HEK293 (cell line): ENCODE measurements around the gene DIP2B.

Experiments
- CTCF ChIA-PET: fragments of 350-600 bp; formaldehyde crosslinking; extraction: SDS; loops from one replicate; lab custom pipeline; 2021; ENCODE audit warnings: antibody characterized with exemption; lab: Yijun Ruan, JAX
- POLR2A ChIA-PET: fragments of 300-600 bp; formaldehyde crosslinking; extraction: SDS; loops from one replicate; lab custom pipeline; 2020; ENCODE audit warnings: antibody characterized with exemption, inconsistent platforms; lab: Yijun Ruan, JAX
- H3K27ac ChIP-seq: fragments of 200-500 bp; sonication (Bioruptor generic); 2 replicates; pipeline ENCODE4 v1.5.1; 2014; ENCODE audit warnings: low read depth, low read length, control low read depth, inconsistent platforms; ENCODE audit errors: extremely low read depth
- H3K36me3 ChIP-seq, 2 experiments: fragments of 200-500 bp in 1 of 2; sonication (Bioruptor generic) in 1 of 2; 1 replicate in 1 of 2; 2 replicates in 1 of 2; pipeline ENCODE4 v1.5.1; 2014 to 2017; ENCODE audit warnings: inconsistent platforms in 2 of 2, low read length in 2 of 2; ENCODE audit not compliant: control insufficient read depth in 2 of 2, insufficient read depth in 1 of 2
- H3K4me1 ChIP-seq: fragments of 200-500 bp; sonication (Bioruptor generic); 2 replicates; pipeline ENCODE4 v1.5.1; 2014; ENCODE audit warnings: mild to moderate bottlenecking, low read length, inconsistent platforms; ENCODE audit not compliant: control insufficient read depth, insufficient read depth
- H3K4me3 ChIP-seq: 2 replicates; pipeline ENCODE4 v1.5.1; 2011; ENCODE audit warnings: low read depth, mild to moderate bottlenecking, control low read depth, low read length, moderate library complexity
- H3K9me3 ChIP-seq: fragments of 200-500 bp; sonication (Bioruptor generic); 2 replicates; pipeline ENCODE4 v1.5.1; 2014; ENCODE audit warnings: low read depth, low read length, inconsistent platforms; ENCODE audit not compliant: control insufficient read depth, insufficient read depth
- AEBP2 ChIP-seq: fragments of 450-650 bp; formaldehyde crosslinking; IDR thresholded peaks from 2 replicates; pipeline ENCODE4 v1.5.1; 2016; ENCODE audit warnings: missing biosample characterization, missing genetic modification characterization, borderline replicate concordance
- BCL11A ChIP-seq: fragments of 450-650 bp; formaldehyde crosslinking; IDR thresholded peaks from 2 replicates; pipeline ENCODE4 v1.5.1; 2016; ENCODE audit warnings: low read depth, missing biosample characterization, missing genetic modification characterization
- GFI1B ChIP-seq: fragments of 450-650 bp; formaldehyde crosslinking; IDR thresholded peaks from 2 replicates; pipeline ENCODE4 v1.5.1; 2016; ENCODE audit warnings: missing biosample characterization, missing genetic modification characterization
- KLF1 ChIP-seq: fragments of 450-650 bp; formaldehyde crosslinking; IDR thresholded peaks from 2 replicates; pipeline ENCODE4 v1.5.1; 2016; ENCODE audit warnings: missing biosample characterization, missing genetic modification characterization
- MZF1 ChIP-seq: fragments of 450-650 bp; formaldehyde crosslinking; IDR thresholded peaks from 2 replicates; pipeline ENCODE4 v1.5.1; 2017; ENCODE audit warnings: missing biosample characterization, missing genetic modification characterization, borderline replicate concordance
- PRDM1 ChIP-seq: fragments of 450-650 bp; formaldehyde crosslinking; IDR thresholded peaks from 2 replicates; pipeline ENCODE4; 2016; ENCODE audit warnings: missing biosample characterization, missing genetic modification characterization
- REST ChIP-seq: fragments of 450-650 bp; formaldehyde crosslinking; IDR thresholded peaks from 2 replicates; pipeline ENCODE4 v1.5.1; 2016; ENCODE audit warnings: missing biosample characterization, missing genetic modification characterization
- SP7 ChIP-seq: fragments of 450-650 bp; formaldehyde crosslinking; IDR thresholded peaks from 2 replicates; pipeline ENCODE4 v1.5.1; 2016; ENCODE audit warnings: missing biosample characterization, missing genetic modification characterization
- YY1 ChIP-seq: fragments of 450-650 bp; formaldehyde crosslinking; IDR thresholded peaks from 2 replicates; pipeline ENCODE4 v1.5.1; 2018; ENCODE audit warnings: missing biosample characterization, missing genetic modification characterization
- ZBTB20 ChIP-seq: fragments of 450-650 bp; formaldehyde crosslinking; IDR thresholded peaks from 2 replicates; pipeline ENCODE4 v1.5.1; 2016; ENCODE audit warnings: missing biosample characterization, missing genetic modification characterization
- ZFHX2 ChIP-seq: fragments of 450-650 bp; formaldehyde crosslinking; conservative IDR thresholded peaks from 2 replicates; pipeline ENCODE4 v1.5.1; 2016; ENCODE audit warnings: missing biosample characterization, missing genetic modification characterization
- ZIC2 ChIP-seq: fragments of 450-650 bp; formaldehyde crosslinking; IDR thresholded peaks from 2 replicates; pipeline ENCODE4 v1.5.1; 2016; ENCODE audit warnings: missing biosample characterization, missing genetic modification characterization
- ZNF133 ChIP-seq: fragments of 450-650 bp; formaldehyde crosslinking; IDR thresholded peaks from 2 replicates; pipeline ENCODE4 v1.5.1; 2016; ENCODE audit warnings: missing biosample characterization, missing genetic modification characterization
- ZNF138 ChIP-seq: fragments of 450-650 bp; formaldehyde crosslinking; IDR thresholded peaks from 2 replicates; pipeline ENCODE4 v1.5.1; 2016; ENCODE audit warnings: missing biosample characterization, missing genetic modification characterization, borderline replicate concordance
- ZNF169 ChIP-seq: fragments of 450-650 bp; formaldehyde crosslinking; IDR thresholded peaks from 2 replicates; pipeline ENCODE4 v1.5.1; 2016; ENCODE audit warnings: missing biosample characterization, missing genetic modification characterization
- ZNF175 ChIP-seq: fragments of 450-650 bp; formaldehyde crosslinking; IDR thresholded peaks from 2 replicates; pipeline ENCODE4 v1.5.1; 2016; ENCODE audit warnings: missing biosample characterization, missing genetic modification characterization
- ZNF2 ChIP-seq: fragments of 450-650 bp; formaldehyde crosslinking; IDR thresholded peaks from 2 replicates; pipeline ENCODE4 v1.5.1; 2016; ENCODE audit warnings: missing biosample characterization, missing genetic modification characterization
- ZNF202 ChIP-seq: fragments of 450-650 bp; formaldehyde crosslinking; IDR thresholded peaks from 2 replicates; pipeline ENCODE4 v1.5.1; 2016; ENCODE audit warnings: missing biosample characterization, missing genetic modification characterization, borderline replicate concordance
- ZNF292 ChIP-seq: fragments of 450-650 bp; formaldehyde crosslinking; IDR thresholded peaks from 2 replicates; pipeline ENCODE4 v1.5.1; 2016; ENCODE audit warnings: low read depth, missing biosample characterization, missing genetic modification characterization, borderline replicate concordance
- ZNF335 ChIP-seq: fragments of 450-650 bp; formaldehyde crosslinking; conservative IDR thresholded peaks from 2 replicates; pipeline ENCODE4 v1.5.1; 2016; ENCODE audit warnings: missing biosample characterization, missing genetic modification characterization
- ZNF350 ChIP-seq: fragments of 450-650 bp; formaldehyde crosslinking; IDR thresholded peaks from 2 replicates; pipeline ENCODE4 v1.5.0; 2017; ENCODE audit warnings: missing biosample characterization, mild to moderate bottlenecking, missing genetic modification characterization
- ZNF362 ChIP-seq: fragments of 450-650 bp; formaldehyde crosslinking; IDR thresholded peaks from 2 replicates; pipeline ENCODE4 v1.5.1; 2016; ENCODE audit warnings: missing biosample characterization, missing genetic modification characterization
- ZNF391 ChIP-seq: fragments of 450-650 bp; formaldehyde crosslinking; IDR thresholded peaks from 2 replicates; pipeline ENCODE4 v1.5.1; 2016; ENCODE audit warnings: low read depth, missing biosample characterization, missing genetic modification characterization, borderline replicate concordance
- ZNF426 ChIP-seq: fragments of 450-650 bp; formaldehyde crosslinking; IDR thresholded peaks from 2 replicates; pipeline ENCODE4 v1.5.1; 2017; ENCODE audit warnings: missing biosample characterization, missing genetic modification characterization, mild to moderate bottlenecking, inconsistent platforms, moderate library complexity
- ZNF433 ChIP-seq: fragments of 450-650 bp; formaldehyde crosslinking; IDR thresholded peaks from 2 replicates; pipeline ENCODE4 v1.5.1; 2016; ENCODE audit warnings: missing biosample characterization, missing genetic modification characterization, low read depth
- ZNF585B ChIP-seq: fragments of 450-650 bp; formaldehyde crosslinking; IDR thresholded peaks from 2 replicates; pipeline ENCODE4 v1.5.1; 2016; ENCODE audit warnings: missing biosample characterization, missing genetic modification characterization
- ZNF645 ChIP-seq: fragments of 450-650 bp; formaldehyde crosslinking; IDR thresholded peaks from 2 replicates; pipeline ENCODE4; 2016; ENCODE audit warnings: missing biosample characterization, missing genetic modification characterization
- ZNF660 ChIP-seq: fragments of 450-650 bp; IDR thresholded peaks from 2 replicates; pipeline ENCODE4 v1.5.1; 2018; ENCODE audit warnings: missing biosample characterization, mild to moderate bottlenecking, missing genetic modification characterization
- ZNF707 ChIP-seq: fragments of 450-650 bp; formaldehyde crosslinking; IDR thresholded peaks from 2 replicates; pipeline ENCODE4 v1.5.1; 2016; ENCODE audit warnings: missing biosample characterization, missing genetic modification characterization
- ZNF776 ChIP-seq: fragments of 450-650 bp; formaldehyde crosslinking; IDR thresholded peaks from 2 replicates; pipeline ENCODE4 v1.5.0; 2017; ENCODE audit warnings: missing biosample characterization, missing genetic modification characterization, borderline replicate concordance
- ZXDB ChIP-seq: fragments of 450-650 bp; formaldehyde crosslinking; IDR thresholded peaks from 2 replicates; pipeline ENCODE4 v1.5.1; 2016; ENCODE audit warnings: missing biosample characterization, missing genetic modification characterization

The DIP2B gene

GRCh38 chr12:50504798-50505674, at the start of gene DIP2B:
TSS of gene DIP2B (plus strand) at chr12:50504985. CDS start at chr12:50505141, 156 bp downstream.
- Histone ChIP-seq H3K4me3 (peak within 1 kb of the TSS; percentile 95), H3K36me3 (no peaks in the 10 kb centered on the region), H3K4me1 (peaks cover 12% of the 10 kb centered on the region; the same call in 1 of the 2 replicates), H3K27ac (peak within 1 kb of the TSS; percentile 77), H3K9me3 (no peaks in the 10 kb centered on the region)
- POLR2A ChIA-PET, result interaction anchor here (0.6 to 2.4 kb wide), 5 partner anchors 64 to 1287 kb away, joined by 3 to 8 read pairs (median 4); partner anchors contain the start of gene ATF1
- CTCF ChIA-PET, result interaction anchor here (0.5 to 2.8 kb wide), 36 partner anchors 9 to 905 kb away, joined by 3 to 20 read pairs (median 4); partner anchors contain the start of gene GPD1
- peak; percentile 89 for TF ChIP-seq PRDM1 (tag by site-specific recombination)
- no peak for TF ChIP-seq ZNF292
- TF ChIP-seq ZNF175 (tag by site-specific recombination), result no peak
- no peak for TF ChIP-seq ZNF391 (tag by site-specific recombination)
- TF ChIP-seq ZNF169 (tag by site-specific recombination), result no peak
- 0 out of 2 replicates have a peak, but pooled peaks have one; percentile 32 for TF ChIP-seq ZNF2 (tag by site-specific recombination)
- TF ChIP-seq ZNF362, result no peak
- TF ChIP-seq ZNF138 (tag by site-specific recombination), result no peak
- TF ChIP-seq GFI1B, result no peak
- TF ChIP-seq KLF1 (tag by site-specific recombination), result no peak
- peak; percentile 84; the same call in 1 of the 2 replicates for TF ChIP-seq ZNF660 (tag by site-specific recombination)
- peak; percentile 79 for TF ChIP-seq ZNF335 (tag by site-specific recombination)
- 0 out of 2 replicates have a peak, but pooled peaks have one; percentile 11 for TF ChIP-seq ZIC2
- TF ChIP-seq REST (tag by site-specific recombination), result no peak
- TF ChIP-seq ZNF433 (tag by site-specific recombination), result no peak
- TF ChIP-seq SP7 (tag by site-specific recombination), result peak; percentile 58; the same call in 1 of the 2 replicates
- TF ChIP-seq ZNF707 (tag by site-specific recombination), result no peak
- peak; percentile 31; the same call in 1 of the 2 replicates for TF ChIP-seq ZXDB (tag by site-specific recombination)
- TF ChIP-seq ZBTB20 (tag by site-specific recombination), result peak; percentile 96
- TF ChIP-seq ZFHX2 (tag by site-specific recombination), result no peak; the same call in 1 of the 2 replicates
- TF ChIP-seq ZNF776, result no peak
- TF ChIP-seq ZNF133, result no peak
- no peak for TF ChIP-seq ZNF645 (tag by site-specific recombination)
- TF ChIP-seq ZNF202, result no peak
- TF ChIP-seq ZNF585B (tag by site-specific recombination), result no peak
- TF ChIP-seq AEBP2 (tag by site-specific recombination), result no peak
- TF ChIP-seq ZNF426 (tag by site-specific recombination), result 0 out of 2 replicates have a peak, but pooled peaks have one; percentile 4
- TF ChIP-seq ZNF350 (tag by site-specific recombination), result no peak
- no peak for TF ChIP-seq MZF1 (tag by site-specific recombination)
- TF ChIP-seq YY1, result peak; percentile 73
- no peak for TF ChIP-seq BCL11A (tag by site-specific recombination)
